Vagina (tissue), 2 donors: Measurements from ENCODE around the gene TPP1. TPM values are rescaled to one million over a fixed set of nuclear protein-coding genes. Genes with fewer than 3 reads are reported as not detected.
A peak's percentile ranks its signal among the peaks of the same experiment; 100 is the strongest.

ENCODE experiments used
- DNase-seq, 2 donors: peaks; one replicate each; pipeline ENCODE4 v3.0.0-alpha.2; 2017; ENCODE audit errors: extremely low spot score in 2 of 2
- H3K27ac ChIP-seq: fragments of 200-600 bp; sonication (generic); one replicate; pipeline ENCODE4 v1.5.1; 2019
- H3K27me3 ChIP-seq: fragments of 200-600 bp; sonication (generic); one replicate; pipeline ENCODE4 v1.5.1; 2019
- H3K36me3 ChIP-seq, 2 donors: fragments of 200-600 bp; sonication (generic); one replicate each; pipeline ENCODE4 v1.5.1; 2017 to 2019
- H3K4me1 ChIP-seq: fragments of 200-600 bp; sonication (generic); one replicate; pipeline ENCODE4 v1.5.1; 2019
- H3K4me3 ChIP-seq, 2 donors: fragments of 200-600 bp; sonication (generic); 1 replicate in 1 of 2; 2 replicates in 1 of 2; pipeline ENCODE4 v1.5.1; 2016 to 2019
- H3K9me3 ChIP-seq: fragments of 200-600 bp; sonication (generic); one replicate; pipeline ENCODE4 v1.5.1; 2019
- POLR2A ChIP-seq, 2 donors: fragments of 450-650 bp; IDR thresholded peaks; one replicate each; pipeline ENCODE4 v1.6.1; 2017; ENCODE audit warnings: antibody characterized with exemption in 2 of 2, mild to moderate bottlenecking in 2 of 2, moderate library complexity in 2 of 2
- POLR2AphosphoS5 ChIP-seq, 2 donors: sonication (generic); formaldehyde crosslinking; IDR thresholded peaks; one replicate each; pipeline ENCODE4 v1.9.0; 2017; ENCODE audit warnings: antibody characterized with exemption in 2 of 2, mild to moderate bottlenecking in 2 of 2, low read depth in 1 of 2; ENCODE audit not compliant: insufficient read depth in 1 of 2
- intact Hi-C: fragments of 100-400 bp; cut with DNase I; formaldehyde crosslinking; loops from one replicate; pipeline ENCODE4 v1.15.1; 2023
- total RNA-seq: library from RNA; depleted of rRNA; stranded (reverse); fragments of >200 nt; gene quantifications from one replicate; pipeline ENCODE4 v1.2.3, GENCODE V29; 2016
- TF ChIP-seq, protein P1 (sequence below), 3 experiments: fragments of 450-650 bp in 2 of 3; fragments of 200-600 bp in 1 of 3; sonication (generic) in 1 of 3; IDR thresholded peaks; one replicate each; pipeline ENCODE4 v1.5.1; 2017 to 2019; ENCODE audit warnings: antibody characterized with exemption in 3 of 3, mild to moderate bottlenecking in 2 of 3, moderate library complexity in 2 of 3

Gene TPP1
- total RNA-seq, 1 donor from 2014 or later, result 77.3 TPM

DNA sequence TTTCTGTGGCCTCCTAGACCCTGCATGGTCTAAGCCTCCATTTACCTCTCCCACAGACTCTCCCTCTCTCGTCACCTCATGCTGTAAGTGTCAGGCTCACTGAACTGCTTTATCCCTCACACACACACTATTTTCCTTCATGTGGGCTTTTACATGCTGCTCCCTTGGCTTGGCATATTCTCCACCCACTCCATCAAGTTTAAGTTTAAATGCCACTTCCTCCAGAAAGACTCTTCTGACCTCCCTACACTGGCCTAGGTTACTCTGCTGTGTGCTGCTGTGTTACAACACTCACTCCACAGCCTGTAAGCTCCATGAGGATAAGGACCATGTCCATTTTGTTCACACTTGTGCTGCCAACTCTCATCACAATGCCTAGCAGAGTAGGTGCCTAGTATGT, 33.9 kb upstream of the TPP1 start:
- H3K9me3 ChIP-seq, result no peaks in the 10 kb centered on the region
- H3K4me3 ChIP-seq, result no peak overlapping the region
- peaks cover 17% of the 10 kb centered on the region for H3K4me1 ChIP-seq
- TF ChIP-seq, protein P1, sequence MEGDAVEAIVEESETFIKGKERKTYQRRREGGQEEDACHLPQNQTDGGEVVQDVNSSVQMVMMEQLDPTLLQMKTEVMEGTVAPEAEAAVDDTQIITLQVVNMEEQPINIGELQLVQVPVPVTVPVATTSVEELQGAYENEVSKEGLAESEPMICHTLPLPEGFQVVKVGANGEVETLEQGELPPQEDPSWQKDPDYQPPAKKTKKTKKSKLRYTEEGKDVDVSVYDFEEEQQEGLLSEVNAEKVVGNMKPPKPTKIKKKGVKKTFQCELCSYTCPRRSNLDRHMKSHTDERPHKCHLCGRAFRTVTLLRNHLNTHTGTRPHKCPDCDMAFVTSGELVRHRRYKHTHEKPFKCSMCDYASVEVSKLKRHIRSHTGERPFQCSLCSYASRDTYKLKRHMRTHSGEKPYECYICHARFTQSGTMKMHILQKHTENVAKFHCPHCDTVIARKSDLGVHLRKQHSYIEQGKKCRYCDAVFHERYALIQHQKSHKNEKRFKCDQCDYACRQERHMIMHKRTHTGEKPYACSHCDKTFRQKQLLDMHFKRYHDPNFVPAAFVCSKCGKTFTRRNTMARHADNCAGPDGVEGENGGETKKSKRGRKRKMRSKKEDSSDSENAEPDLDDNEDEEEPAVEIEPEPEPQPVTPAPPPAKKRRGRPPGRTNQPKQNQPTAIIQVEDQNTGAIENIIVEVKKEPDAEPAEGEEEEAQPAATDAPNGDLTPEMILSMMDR (IDR thresholded peaks at IDR 0.05), result no peak
- TF ChIP-seq POLR2AphosphoS5 (IDR thresholded peaks at IDR 0.05; ENCODE audit: insufficient read depth in 1 of 2, low read depth in 1 of 2) (no peak), POLR2A (IDR thresholded peaks at IDR 0.05) (no peak)
- no peak overlapping the region for H3K27ac ChIP-seq
- no peak for DNase-seq
- intact Hi-C loops, result loop anchor here (10.0 kb wide), 1 partner anchor 48 kb away; the partner anchor contains the start of genes ILK and RRP8
- no peaks in the 10 kb centered on the region for H3K36me3 ChIP-seq
- H3K27me3 ChIP-seq, result no peaks in the 10 kb centered on the region

DNA sequence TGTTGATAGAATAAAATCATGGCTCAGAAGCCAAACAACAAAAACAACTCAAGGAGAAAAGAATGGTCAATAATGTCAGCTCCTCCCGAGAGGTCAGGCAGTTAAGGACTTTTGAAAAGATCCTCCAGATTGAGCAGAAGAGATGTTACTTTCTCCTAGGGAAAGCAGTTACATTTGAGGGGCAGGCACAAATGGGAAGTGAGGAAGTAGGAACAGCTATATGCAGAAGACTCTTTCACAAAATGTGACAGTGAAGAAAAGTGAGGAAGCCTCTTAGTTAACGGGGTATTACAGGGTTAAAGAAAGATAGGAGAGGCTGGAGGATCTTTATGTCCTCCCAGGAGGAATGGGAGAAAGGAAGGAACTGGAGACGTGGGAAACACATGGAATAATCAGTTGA, 33.0 kb upstream of the TPP1 start:
- no peaks in the 10 kb centered on the region for H3K27me3 ChIP-seq
- DNase-seq, result no peak
- H3K36me3 ChIP-seq, result no peaks in the 10 kb centered on the region
- H3K4me3 ChIP-seq, result no peak overlapping the region
- no peak overlapping the region for H3K27ac ChIP-seq
- intact Hi-C loops, result loop anchor here (10.0 kb wide), 1 partner anchor 47 kb away; the partner anchor contains the start of genes ILK and RRP8
- TF ChIP-seq POLR2AphosphoS5 (IDR thresholded peaks at IDR 0.05; ENCODE audit: insufficient read depth in 1 of 2, low read depth in 1 of 2), result no peak
- no peak for TF ChIP-seq POLR2A (IDR thresholded peaks at IDR 0.05)
- TF ChIP-seq, protein P1 (IDR thresholded peaks at IDR 0.05), result no peak
- peaks cover 24% of the 10 kb centered on the region for H3K4me1 ChIP-seq
- H3K9me3 ChIP-seq, result no peaks in the 10 kb centered on the region

DNA sequence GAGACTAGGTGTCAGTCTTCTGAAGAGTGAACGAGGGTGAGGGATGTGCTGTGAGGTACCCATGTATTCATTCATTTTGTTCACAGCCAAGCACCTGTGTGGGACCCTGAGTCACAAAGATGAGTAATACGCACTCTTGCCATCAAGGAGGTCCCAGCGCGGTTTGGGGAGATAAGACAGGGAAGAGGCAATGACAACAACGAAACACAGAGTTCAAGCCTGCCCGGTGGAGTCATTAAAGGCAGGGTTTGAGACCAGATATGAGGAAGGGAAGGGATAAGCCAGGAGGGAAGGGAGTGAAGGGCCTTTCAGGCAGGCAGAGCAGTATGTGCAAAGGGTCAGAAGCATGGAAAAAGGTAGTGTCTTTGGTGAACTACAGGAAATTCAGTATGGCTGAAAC, 31.8 kb upstream of the TPP1 start:
- peak overlapping the region; percentile 23 for H3K27ac ChIP-seq
- no peak for DNase-seq

DNA sequence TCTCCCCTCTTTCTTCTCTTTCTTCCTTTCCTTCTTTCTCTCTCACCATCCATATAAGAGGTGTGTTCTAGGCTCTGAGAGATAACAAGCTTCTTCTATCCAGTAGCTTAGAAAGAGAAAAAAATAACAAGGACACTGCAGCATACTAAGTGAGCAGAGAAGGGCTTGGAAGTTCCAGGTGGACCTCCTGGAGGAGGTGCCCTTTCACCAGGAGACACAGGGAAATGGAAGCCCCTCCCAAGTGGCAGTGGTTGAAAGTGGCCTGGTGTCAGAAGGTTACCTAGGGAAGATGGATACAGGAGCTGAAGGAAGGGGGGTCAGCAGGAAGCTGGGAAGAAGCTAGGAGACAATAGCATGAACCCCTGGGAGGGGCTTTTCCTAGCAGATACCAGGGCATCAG, 30.9 kb upstream of the TPP1 start:
- Histone ChIP-seq H3K9me3 (no peaks in the 10 kb centered on the region), H3K36me3 (no peaks in the 10 kb centered on the region), H3K27me3 (no peaks in the 10 kb centered on the region), H3K4me3 (no peak overlapping the region), H3K27ac (peak overlapping the region; percentile 23), H3K4me1 (peaks cover 40% of the 10 kb centered on the region)
- TF ChIP-seq POLR2AphosphoS5 (IDR thresholded peaks at IDR 0.05; ENCODE audit: insufficient read depth in 1 of 2, low read depth in 1 of 2), result no peak
- TF ChIP-seq POLR2A (IDR thresholded peaks at IDR 0.05), result no peak
- TF ChIP-seq, protein P1 (IDR thresholded peaks at IDR 0.05), result no peak
- no peak for DNase-seq
- intact Hi-C loops, result loop anchor here (10.0 kb wide), 1 partner anchor 45 kb away; the partner anchor contains the start of genes ILK and RRP8

More for the DNA sequence above, 31.8 kb upstream of the TPP1 start:
- no peaks in the 10 kb centered on the region for H3K27me3 ChIP-seq
- intact Hi-C loops, result loop anchor here (10.0 kb wide), 1 partner anchor 46 kb away; the partner anchor contains the start of genes ILK and RRP8
- no peaks in the 10 kb centered on the region for H3K9me3 ChIP-seq
- H3K4me3 ChIP-seq, result no peak overlapping the region
- no peaks in the 10 kb centered on the region for H3K36me3 ChIP-seq
- peaks cover 36% of the 10 kb centered on the region for H3K4me1 ChIP-seq
- no peak for TF ChIP-seq POLR2AphosphoS5 (IDR thresholded peaks at IDR 0.05; ENCODE audit: insufficient read depth in 1 of 2, low read depth in 1 of 2)
- TF ChIP-seq, protein P1 (IDR thresholded peaks at IDR 0.05), result no peak
- no peak for TF ChIP-seq POLR2A (IDR thresholded peaks at IDR 0.05)

DNA sequence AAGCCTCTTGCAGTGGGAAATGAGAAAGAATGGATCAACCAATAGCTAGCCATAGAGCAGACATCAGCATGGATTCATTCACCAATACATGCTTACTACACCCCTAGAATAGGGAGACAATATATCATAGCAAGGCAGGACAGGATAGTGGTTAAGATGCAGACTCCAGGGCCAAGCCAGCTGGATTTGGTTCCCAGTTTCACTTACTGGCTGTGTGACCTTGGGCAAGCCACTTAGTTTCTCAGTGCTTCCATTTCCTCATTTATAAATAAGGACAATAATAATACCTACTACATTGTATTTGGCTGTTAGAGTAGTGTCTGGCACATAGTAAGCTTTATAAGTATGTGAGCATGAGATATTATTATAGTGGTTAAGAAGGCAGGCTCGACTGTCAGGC, 29.3 kb upstream of the TPP1 start:
- H3K36me3 ChIP-seq, result no peaks in the 10 kb centered on the region
- H3K27ac ChIP-seq, result peak overlapping the region; percentile 63
- TF ChIP-seq POLR2A (IDR thresholded peaks at IDR 0.05), result no peak
- no peak for TF ChIP-seq POLR2AphosphoS5 (IDR thresholded peaks at IDR 0.05; ENCODE audit: insufficient read depth in 1 of 2, low read depth in 1 of 2)
- no peak overlapping the region for H3K4me3 ChIP-seq
- H3K9me3 ChIP-seq, result no peaks in the 10 kb centered on the region
- intact Hi-C loops, result no loop called here
- H3K27me3 ChIP-seq, result no peaks in the 10 kb centered on the region
- peak in 1 of 2 donors; percentile 56 for DNase-seq
- peaks cover 25% of the 10 kb centered on the region for H3K4me1 ChIP-seq
